ENCODE results near the gene CD69.

The CD69 gene

GRCh38 chr12:9760699-9761418 is at the start of gene CD69:
CD69 (minus strand) TSS chr12:9760901; CDS start chr12:9760820, 81 bp downstream.
- FAIRE-seq, result no peak

- no peak for FAIRE-seq
Measured at GRCh38 chr12:9809866-9810265, 49.2 kb upstream of the CD69 start.

- FAIRE-seq, result no peak
Measured at GRCh38 chr12:9809338-9809737, 48.6 kb upstream of the CD69 start.

GRCh38 chr12:9808504-9808903 is 47.8 kb upstream of the CD69 start:
- no peak for FAIRE-seq

GRCh38 chr12:9806714-9807113 is 46.0 kb upstream of the CD69 start:
- FAIRE-seq, result no peak

GRCh38 chr12:9805883-9806282 is 45.2 kb upstream of the CD69 start:
- no peak for FAIRE-seq

GRCh38 chr12:9799961-9800360 is 39.3 kb upstream of the CD69 start:
- no peak for FAIRE-seq

- FAIRE-seq, result no peak
Measured at GRCh38 chr12:9797722-9798619, 37.3 kb upstream of the CD69 start.

- FAIRE-seq, result no peak
Measured at GRCh38 chr12:9796971-9797370, 36.3 kb upstream of the CD69 start.

GRCh38 chr12:9796346-9796745 is 35.6 kb upstream of the CD69 start:
- FAIRE-seq, result no peak

- FAIRE-seq, result no peak
Measured at GRCh38 chr12:9795945-9796344, 35.2 kb upstream of the CD69 start.

- no peak for FAIRE-seq
Measured at GRCh38 chr12:9794484-9795093, 33.9 kb upstream of the CD69 start.

GRCh38 chr12:9793779-9794395 is 33.2 kb upstream of the CD69 start:
- no peak for FAIRE-seq

GRCh38 chr12:9792961-9793617 is 32.4 kb upstream of the CD69 start:
- FAIRE-seq, result no peak

- no peak for FAIRE-seq
Measured at GRCh38 chr12:9792185-9792900, 31.6 kb upstream of the CD69 start.

- FAIRE-seq, result no peak
Measured at GRCh38 chr12:9786726-9787717, 26.3 kb upstream of the CD69 start.

- FAIRE-seq, result no peak
Measured at GRCh38 chr12:9784816-9785215, 24.1 kb upstream of the CD69 start.

GRCh38 chr12:9784326-9784725 is 23.6 kb upstream of the CD69 start:
- FAIRE-seq, result no peak

- FAIRE-seq, result no peak
Measured at GRCh38 chr12:9782547-9783382, 22.1 kb upstream of the CD69 start.

GRCh38 chr12:9781360-9781759 is 20.7 kb upstream of the CD69 start:
- FAIRE-seq, result no peak
